AG09309 (cell line): ENCODE data around the gene RPAP3.
A peak's percentile ranks its signal among the peaks of the same experiment; 100 is the strongest.
"Not testable (repeated sequence)": the region's sequence is repeated elsewhere in the genome, so short reads cannot be mapped to it uniquely, and the experiment has no call there.

ENCODE experiments used
- DNase-seq: peaks from one replicate; pipeline ENCODE4 v3.0.0-alpha.2; 2010; ENCODE audit warnings: low read depth
- H3K4me3 ChIP-seq: 2 replicates; pipeline ENCODE4 v1.5.1; 2011; ENCODE audit warnings: mild to moderate bottlenecking, low read depth, low read length, moderate library complexity; ENCODE audit not compliant: control insufficient read depth
- TF ChIP-seq, protein P1 (sequence below): IDR thresholded peaks from 2 replicates; pipeline ENCODE4 v1.5.1; 2011; ENCODE audit warnings: mild to moderate bottlenecking, low read depth, low read length, inconsistent platforms; ENCODE audit not compliant: insufficient read depth, control insufficient read depth; ENCODE audit errors: missing control alignments

Gene RPAP3

DNA sequence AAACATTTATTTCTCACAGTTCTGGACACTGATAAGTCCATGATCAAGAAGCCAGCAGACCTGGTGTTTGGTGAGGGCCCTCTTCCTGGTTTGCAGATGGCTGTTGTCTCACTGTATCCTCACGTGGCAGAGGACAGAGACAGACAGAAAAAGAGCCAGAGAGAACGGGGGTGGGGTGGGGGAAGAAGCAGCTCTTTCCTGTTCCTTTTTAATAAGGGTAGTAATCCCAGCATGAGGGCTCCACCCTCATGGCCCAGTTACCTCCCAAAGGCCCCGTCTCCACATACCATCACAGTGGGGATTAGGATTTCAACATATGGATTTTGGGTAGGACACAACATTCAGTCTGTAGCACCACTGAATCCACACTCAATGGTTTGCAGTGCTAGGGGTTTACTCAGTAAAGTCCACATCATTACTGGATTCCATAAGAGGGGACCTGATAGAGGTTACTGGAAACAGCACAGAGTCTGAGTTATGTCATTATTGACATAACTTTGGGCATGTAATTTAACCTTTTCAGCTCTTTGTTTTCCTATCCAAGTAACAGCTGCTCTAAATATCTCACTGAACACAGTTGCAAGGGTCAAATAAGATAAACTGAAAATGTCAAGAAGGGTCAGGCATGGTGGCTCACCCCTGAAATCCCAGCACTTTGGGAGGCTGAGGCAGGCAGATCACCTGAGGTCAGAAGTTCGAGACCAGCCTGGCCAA is 53.2 kb downstream of the RPAP3 start:
- H3K4me3 ChIP-seq, result no peak overlapping the region
- TF ChIP-seq, protein P1, sequence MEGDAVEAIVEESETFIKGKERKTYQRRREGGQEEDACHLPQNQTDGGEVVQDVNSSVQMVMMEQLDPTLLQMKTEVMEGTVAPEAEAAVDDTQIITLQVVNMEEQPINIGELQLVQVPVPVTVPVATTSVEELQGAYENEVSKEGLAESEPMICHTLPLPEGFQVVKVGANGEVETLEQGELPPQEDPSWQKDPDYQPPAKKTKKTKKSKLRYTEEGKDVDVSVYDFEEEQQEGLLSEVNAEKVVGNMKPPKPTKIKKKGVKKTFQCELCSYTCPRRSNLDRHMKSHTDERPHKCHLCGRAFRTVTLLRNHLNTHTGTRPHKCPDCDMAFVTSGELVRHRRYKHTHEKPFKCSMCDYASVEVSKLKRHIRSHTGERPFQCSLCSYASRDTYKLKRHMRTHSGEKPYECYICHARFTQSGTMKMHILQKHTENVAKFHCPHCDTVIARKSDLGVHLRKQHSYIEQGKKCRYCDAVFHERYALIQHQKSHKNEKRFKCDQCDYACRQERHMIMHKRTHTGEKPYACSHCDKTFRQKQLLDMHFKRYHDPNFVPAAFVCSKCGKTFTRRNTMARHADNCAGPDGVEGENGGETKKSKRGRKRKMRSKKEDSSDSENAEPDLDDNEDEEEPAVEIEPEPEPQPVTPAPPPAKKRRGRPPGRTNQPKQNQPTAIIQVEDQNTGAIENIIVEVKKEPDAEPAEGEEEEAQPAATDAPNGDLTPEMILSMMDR, result no peak
- no peak for DNase-seq

- no peak overlapping the region for H3K4me3 ChIP-seq
- DNase-seq, result peak; percentile 24
- TF ChIP-seq, protein P1, result peak; percentile 54
Measured at GRCh38 chr12:47651368-47652254, 54.2 kb downstream of the RPAP3 start.

GRCh38 chr12:47650469-47650868 is 55.4 kb downstream of the RPAP3 start:
- no peak for DNase-seq
- no peak overlapping the region for H3K4me3 ChIP-seq
- TF ChIP-seq, protein P1, result no peak

- no peak for DNase-seq
- no peak overlapping the region for H3K4me3 ChIP-seq
- TF ChIP-seq, protein P1, result no peak
Measured at GRCh38 chr12:47649381-47649780, 56.4 kb downstream of the RPAP3 start.

GRCh38 chr12:47648056-47648579 is 57.7 kb downstream of the RPAP3 start:
- no peak overlapping the region for H3K4me3 ChIP-seq
- no peak for DNase-seq
- TF ChIP-seq, protein P1, result no peak

DNA sequence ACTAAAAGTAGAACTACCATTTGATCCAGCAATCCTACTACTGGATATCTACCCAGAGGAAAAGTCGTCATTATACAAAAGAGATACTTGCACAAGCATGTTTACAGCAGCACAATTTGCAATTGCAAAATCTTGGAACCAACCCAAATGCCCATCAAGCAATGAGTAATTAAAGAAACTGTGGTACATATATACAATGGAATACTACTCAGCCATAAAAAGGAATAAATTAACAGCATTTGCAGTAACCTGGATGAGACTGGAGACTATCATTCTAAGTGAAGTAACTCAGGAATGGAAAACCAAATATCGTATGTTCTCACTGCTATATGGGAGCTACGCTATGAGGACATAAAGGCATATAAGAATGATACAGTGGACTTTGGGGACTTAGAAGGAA is 63.5 kb downstream of the RPAP3 start:
- not testable (repeated sequence) for H3K4me3 ChIP-seq

More for the DNA sequence above, 63.5 kb downstream of the RPAP3 start:
- not testable (repeated sequence) for DNase-seq
